WTC11 (cell line): ENCODE measurements around the gene PLXNC1. TPM values are rescaled to one million over a fixed set of nuclear protein-coding genes. Genes with fewer than 3 reads are reported as not detected.

ENCODE experiments used
- ATAC-seq: fragments of 200-7000 bp; cut with Tn5 transposase; 2 replicates; pipeline ENCODE4 v1.10.0; 2021; ENCODE audit warnings: mild to moderate bottlenecking, moderate library complexity
- CTCF ChIA-PET: fragments of 300-600 bp; sonication (Branson Sonifier 250); formaldehyde crosslinking; loops from one replicate; lab custom pipeline; 2021; ENCODE audit warnings: antibody characterized with exemption; lab: Charles Lee
- POLR2A ChIA-PET: fragments of 350-600 bp; sonication (Branson Sonifier 250); formaldehyde crosslinking; loops from one replicate; lab custom pipeline; 2021; ENCODE audit warnings: antibody characterized with exemption; lab: Charles Lee
- DNase-seq: peaks from one replicate; pipeline ENCODE4 v3.0.0; 2021; ENCODE audit warnings: low spot score
- H3K27ac Mint-ChIP-seq: 2 replicates; pipeline ENCODE4 v1.8.0; 2021; ENCODE audit warnings: mixed read lengths
- H3K27me3 Mint-ChIP-seq: 2 replicates; pipeline ENCODE4 v1.8.0; 2021; ENCODE audit warnings: low read depth, mild to moderate bottlenecking, moderate library complexity, mixed read lengths
- H3K36me3 Mint-ChIP-seq: 2 replicates; pipeline ENCODE4 v1.8.0; 2021; ENCODE audit warnings: mixed read lengths
- H3K4me1 Mint-ChIP-seq: 2 replicates; pipeline ENCODE4 v1.8.0; 2022; ENCODE audit warnings: mixed read lengths
- H3K4me3 Mint-ChIP-seq: 2 replicates; pipeline ENCODE4 v1.8.0; 2021; ENCODE audit warnings: mild to moderate bottlenecking, moderate library complexity, mixed read lengths
- H3K9me3 Mint-ChIP-seq: 2 replicates; pipeline ENCODE4 v1.8.0; 2021; ENCODE audit warnings: mixed read lengths
- AFF4 ChIP-seq: sonication (generic); formaldehyde crosslinking; IDR thresholded peaks from 2 replicates; pipeline ENCODE4 v1.8.1; 2023; ENCODE audit warnings: mild to moderate bottlenecking, missing genetic modification reagents, borderline replicate concordance
- ARID4B ChIP-seq: sonication (generic); formaldehyde crosslinking; IDR thresholded peaks from 2 replicates; pipeline ENCODE4 v1.8.0; 2023; ENCODE audit warnings: missing genetic modification reagents, mild to moderate bottlenecking, borderline replicate concordance
- EMX1 ChIP-seq: fragments of 250-450 bp; sonication (Bioruptor Pico); IDR thresholded peaks from 2 replicates; pipeline ENCODE4 v1.8.0; 2021; ENCODE audit warnings: mild to moderate bottlenecking
- FOXJ3 ChIP-seq: sonication (generic); formaldehyde crosslinking; IDR thresholded peaks from 2 replicates; pipeline ENCODE4 v1.9.0; 2021; ENCODE audit warnings: missing genetic modification reagents, mild to moderate bottlenecking, borderline replicate concordance
- GRHL2 ChIP-seq: fragments of 250-450 bp; sonication (Bioruptor Pico); IDR thresholded peaks from 2 replicates; pipeline ENCODE4 v1.8.0; 2022; ENCODE audit warnings: mild to moderate bottlenecking, moderate library complexity; ENCODE audit not compliant: insufficient replicate concordance, severe bottlenecking
- JUN ChIP-seq: sonication (generic); formaldehyde crosslinking; IDR thresholded peaks from 2 replicates; pipeline ENCODE4 v1.8.0; 2023; ENCODE audit warnings: mild to moderate bottlenecking, missing genetic modification reagents
- MYBL2 ChIP-seq: sonication (generic); formaldehyde crosslinking; IDR thresholded peaks from 2 replicates; pipeline ENCODE4 v1.8.1; 2023; ENCODE audit warnings: mild to moderate bottlenecking, moderate library complexity, missing genetic modification reagents
- NFYB ChIP-seq: sonication (generic); formaldehyde crosslinking; conservative IDR thresholded peaks from 2 replicates; pipeline ENCODE4 v1.8.0; 2022; ENCODE audit warnings: low read depth, missing genetic modification reagents
- OVOL2 ChIP-seq: fragments of 250-450 bp; sonication (Bioruptor Pico); IDR thresholded peaks from 2 replicates; pipeline ENCODE4 v1.9.0; 2021; ENCODE audit warnings: mild to moderate bottlenecking, borderline replicate concordance
- RORB ChIP-seq: fragments of 250-450 bp; sonication (Bioruptor Pico); IDR thresholded peaks from 2 replicates; pipeline ENCODE4 v1.9.0; 2021; ENCODE audit warnings: mild to moderate bottlenecking
- SMAD4 ChIP-seq: sonication (generic); formaldehyde crosslinking; IDR thresholded peaks from 2 replicates; pipeline ENCODE4 v1.8.0; 2022; ENCODE audit warnings: mild to moderate bottlenecking, missing genetic modification reagents
- STAT6 ChIP-seq: sonication (generic); formaldehyde crosslinking; conservative IDR thresholded peaks from 2 replicates; pipeline ENCODE4 v1.8.1; 2023; ENCODE audit warnings: mild to moderate bottlenecking, low read depth, missing genetic modification reagents, moderate library complexity
- USF1 ChIP-seq: sonication (generic); formaldehyde crosslinking; IDR thresholded peaks from 2 replicates; pipeline ENCODE4 v1.8.0; 2022; ENCODE audit warnings: mild to moderate bottlenecking, missing genetic modification reagents
- ZNF232 ChIP-seq: sonication (generic); formaldehyde crosslinking; IDR thresholded peaks from 2 replicates; pipeline ENCODE4 v1.8.0; 2022; ENCODE audit warnings: mild to moderate bottlenecking, missing genetic modification reagents
- ZNF396 ChIP-seq: fragments of 250-450 bp; sonication (Bioruptor Pico); IDR thresholded peaks from 2 replicates; pipeline ENCODE4 v1.8.0; 2021; ENCODE audit warnings: mild to moderate bottlenecking, moderate library complexity, borderline replicate concordance
- ZNF671 ChIP-seq: fragments of 250-450 bp; sonication (Bioruptor Pico); IDR thresholded peaks from 2 replicates; pipeline ENCODE4 v1.8.0; 2021; ENCODE audit warnings: mild to moderate bottlenecking
- total RNA-seq: library from RNA; stranded (reverse); gene quantifications from 3 replicates; pipeline ENCODE4 v1.2.3, GENCODE V29; 2021

The PLXNC1 gene
- total RNA-seq, 1 experiment from 2014 or later = 3.1 TPM

- TF ChIP-seq EMX1 (CRISPR knock-in tag) = no peak
- TF ChIP-seq JUN (CRISPR knock-in tag) = no peak
- no peak for TF ChIP-seq RORB
- TF ChIP-seq NFYB (CRISPR knock-in tag) = no peak
- TF ChIP-seq OVOL2 (CRISPR knock-in tag) = no peak
- TF ChIP-seq FOXJ3 (CRISPR knock-in tag) = no peak
- no peak for TF ChIP-seq ZNF396 (CRISPR knock-in tag)
- TF ChIP-seq, all 79 proteins: peak for 0
Observed at GRCh38 chr12:94116191-94116590, 32.2 kb upstream of the PLXNC1 start (continued).

- CTCF ChIA-PET = no interaction called here
- TF ChIP-seq AFF4 (no peak), MYBL2 (CRISPR knock-in tag) (no peak), SMAD4 (CRISPR knock-in tag) (no peak), ZNF671 (CRISPR knock-in tag) (no peak), STAT6 (no peak), ARID4B (CRISPR knock-in tag) (no peak)
Observed at GRCh38 chr12:94121886-94122285, 26.5 kb upstream of the PLXNC1 start.

GRCh38 chr12:94122591-94122990 lies 25.8 kb upstream of the PLXNC1 start:
- TF ChIP-seq GRHL2 (CRISPR knock-in tag) (no peak), ZNF232 (CRISPR knock-in tag) (no peak), ZNF671 (CRISPR knock-in tag) (no peak), EMX1 (CRISPR knock-in tag) (no peak), MYBL2 (CRISPR knock-in tag) (no peak), USF1 (no peak)
- H3K27me3 Mint-ChIP-seq = no peaks in the 10 kb centered on the region; the same call in 1 of the 2 replicates
- CTCF ChIA-PET = interaction anchor here (0.9 kb wide), 1 partner anchor 192 kb away, joined by 5 read pairs; no protein-coding TSS in a partner anchor
- H3K27ac Mint-ChIP-seq = no peak overlapping the region
- POLR2A ChIA-PET = no interaction called here
- H3K9me3 Mint-ChIP-seq = no peaks in the 10 kb centered on the region
- H3K36me3 Mint-ChIP-seq = no peaks in the 10 kb centered on the region
- H3K4me3 Mint-ChIP-seq = no peak overlapping the region
- ATAC-seq = no peak
- peaks cover 13% of the 10 kb centered on the region for H3K4me1 Mint-ChIP-seq
- DNase-seq = no peak

More at GRCh38 chr12:94121886-94122285, 26.5 kb upstream of the PLXNC1 start:
- no peak overlapping the region for H3K27ac Mint-ChIP-seq
- no peaks in the 10 kb centered on the region for H3K9me3 Mint-ChIP-seq
- H3K36me3 Mint-ChIP-seq = no peaks in the 10 kb centered on the region
- ATAC-seq (no peak), DNase-seq (no peak)
- no peaks in the 10 kb centered on the region; the same call in 1 of the 2 replicates for H3K27me3 Mint-ChIP-seq
- peaks cover 13% of the 10 kb centered on the region for H3K4me1 Mint-ChIP-seq
- H3K4me3 Mint-ChIP-seq = no peak overlapping the region
- POLR2A ChIA-PET = no interaction called here
